Activated B cell treated with CpG ODN at 0.5 μM for 24 hours (primary cell): ENCODE data around the gene MED13L. TPM values are rescaled to one million over a fixed set of nuclear protein-coding genes. Genes with fewer than 3 reads are reported as not detected.

Experiments
- ATAC-seq: fragments of 200-7000 bp; cut with Tn5 transposase; one replicate; pipeline ENCODE4 v1.10.0; 2021; ENCODE audit warnings: low read depth, mild to moderate bottlenecking, moderate library complexity
- CTCF ChIA-PET: fragments of 350-600 bp; sonication (Branson Sonifier 250); formaldehyde crosslinking; loops from one replicate; lab custom pipeline; 2021; ENCODE audit warnings: antibody characterized with exemption; lab: Charles Lee
- POLR2A ChIA-PET: fragments of 350-600 bp; sonication (Branson Sonifier 250); formaldehyde crosslinking; loops from one replicate; lab custom pipeline; 2021; ENCODE audit warnings: antibody characterized with exemption; lab: Charles Lee
- DNase-seq: peaks from one replicate; pipeline ENCODE4 v3.0.0; 2022
- H3K27ac Mint-ChIP-seq: one replicate; pipeline ENCODE4 v1.8.0; 2020; ENCODE audit warnings: mixed read lengths
- H3K27me3 Mint-ChIP-seq: one replicate; pipeline ENCODE4 v1.8.0; 2021; ENCODE audit warnings: mixed read lengths
- H3K36me3 Mint-ChIP-seq: one replicate; pipeline ENCODE4 v1.8.0; 2021; ENCODE audit warnings: low read depth, mixed read lengths
- H3K4me1 Mint-ChIP-seq: one replicate; pipeline ENCODE4 v1.8.0; 2021; ENCODE audit warnings: mixed read lengths
- H3K4me3 Mint-ChIP-seq: one replicate; pipeline ENCODE4 v1.8.0; 2020; ENCODE audit warnings: mild to moderate bottlenecking, mixed read lengths
- H3K9me3 Mint-ChIP-seq: one replicate; pipeline ENCODE4 v1.8.0; 2020; ENCODE audit warnings: mixed read lengths
- intact Hi-C: fragments of 100-400 bp; cut with micrococcal nuclease; formaldehyde crosslinking; loops from one replicate; pipeline ENCODE4 v1.15.1; 2024
- total RNA-seq: library from RNA; stranded (reverse); gene quantifications from 2 replicates; pipeline ENCODE4 v1.2.3, GENCODE V29; 2022
- TF ChIP-seq, protein P1 (sequence below): fragments of 200-600 bp; IDR thresholded peaks from one replicate; pipeline ENCODE4 v1.8.0; 2022; ENCODE audit warnings: antibody characterized with exemption, mild to moderate bottlenecking

Gene MED13L
- total RNA-seq, 1 donor from 2014 or later = 183 TPM

DNA sequence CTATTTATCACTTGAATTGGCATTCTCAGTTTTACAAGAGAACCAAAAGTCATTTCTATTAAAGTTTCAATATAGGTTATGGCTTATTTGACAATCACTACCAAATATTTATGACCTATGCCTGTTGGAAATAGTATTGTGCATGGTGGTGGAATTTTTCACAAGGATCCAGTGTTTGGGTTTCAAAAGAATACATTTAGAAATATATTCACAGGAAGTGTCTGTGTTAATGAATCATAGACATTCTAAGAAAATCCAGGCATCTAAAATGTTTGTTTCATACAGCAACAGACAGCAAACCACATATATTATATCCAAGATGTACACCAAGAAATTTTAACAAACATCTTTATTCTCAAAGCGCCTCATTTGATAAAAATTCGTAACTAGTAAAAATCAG is 92.7 kb downstream of the MED13L start:
- no peak overlapping the region for H3K27ac Mint-ChIP-seq
- H3K4me1 Mint-ChIP-seq = peaks cover 84% of the 10 kb centered on the region
- DNase-seq (no peak), ATAC-seq (no peak)
- peaks cover 1% of the 10 kb centered on the region for H3K36me3 Mint-ChIP-seq
- POLR2A ChIA-PET = no interaction called here
- TF ChIP-seq, protein P1, sequence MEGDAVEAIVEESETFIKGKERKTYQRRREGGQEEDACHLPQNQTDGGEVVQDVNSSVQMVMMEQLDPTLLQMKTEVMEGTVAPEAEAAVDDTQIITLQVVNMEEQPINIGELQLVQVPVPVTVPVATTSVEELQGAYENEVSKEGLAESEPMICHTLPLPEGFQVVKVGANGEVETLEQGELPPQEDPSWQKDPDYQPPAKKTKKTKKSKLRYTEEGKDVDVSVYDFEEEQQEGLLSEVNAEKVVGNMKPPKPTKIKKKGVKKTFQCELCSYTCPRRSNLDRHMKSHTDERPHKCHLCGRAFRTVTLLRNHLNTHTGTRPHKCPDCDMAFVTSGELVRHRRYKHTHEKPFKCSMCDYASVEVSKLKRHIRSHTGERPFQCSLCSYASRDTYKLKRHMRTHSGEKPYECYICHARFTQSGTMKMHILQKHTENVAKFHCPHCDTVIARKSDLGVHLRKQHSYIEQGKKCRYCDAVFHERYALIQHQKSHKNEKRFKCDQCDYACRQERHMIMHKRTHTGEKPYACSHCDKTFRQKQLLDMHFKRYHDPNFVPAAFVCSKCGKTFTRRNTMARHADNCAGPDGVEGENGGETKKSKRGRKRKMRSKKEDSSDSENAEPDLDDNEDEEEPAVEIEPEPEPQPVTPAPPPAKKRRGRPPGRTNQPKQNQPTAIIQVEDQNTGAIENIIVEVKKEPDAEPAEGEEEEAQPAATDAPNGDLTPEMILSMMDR = no peak
- no peaks in the 10 kb centered on the region for H3K9me3 Mint-ChIP-seq
- intact Hi-C loops = no loop called here
- CTCF ChIA-PET = no interaction called here
- H3K27me3 Mint-ChIP-seq = no peaks in the 10 kb centered on the region
- H3K4me3 Mint-ChIP-seq = no peak overlapping the region

DNA sequence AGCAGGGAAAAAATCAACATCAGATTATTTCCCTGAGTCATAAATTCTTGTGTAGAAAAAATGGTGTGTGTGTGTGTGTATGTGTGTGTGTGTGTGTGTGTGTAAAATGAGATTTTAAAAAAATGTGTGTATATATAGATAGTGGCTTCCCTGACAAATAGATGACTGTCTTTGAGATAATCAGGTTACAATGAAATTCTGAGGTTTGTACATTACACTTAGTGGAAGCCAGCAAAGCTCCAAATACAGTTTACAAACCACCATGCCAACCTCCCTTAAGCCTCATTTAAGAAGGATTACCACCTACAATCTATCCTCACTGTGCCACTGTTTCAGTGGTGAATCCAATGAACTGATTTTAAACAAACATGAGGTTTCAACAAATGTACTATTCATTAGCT is 93.8 kb downstream of the MED13L start:
- Mint-ChIP-seq H3K4me1 (peaks cover 76% of the 10 kb centered on the region), H3K27me3 (no peaks in the 10 kb centered on the region), H3K4me3 (no peak overlapping the region), H3K27ac (no peak overlapping the region), H3K9me3 (no peaks in the 10 kb centered on the region), H3K36me3 (no peaks in the 10 kb centered on the region)
- intact Hi-C loops = no loop called here
- TF ChIP-seq, protein P1 = no peak
- no peak for DNase-seq
- POLR2A ChIA-PET = no interaction called here
- no peak for ATAC-seq
- CTCF ChIA-PET = no interaction called here

DNA sequence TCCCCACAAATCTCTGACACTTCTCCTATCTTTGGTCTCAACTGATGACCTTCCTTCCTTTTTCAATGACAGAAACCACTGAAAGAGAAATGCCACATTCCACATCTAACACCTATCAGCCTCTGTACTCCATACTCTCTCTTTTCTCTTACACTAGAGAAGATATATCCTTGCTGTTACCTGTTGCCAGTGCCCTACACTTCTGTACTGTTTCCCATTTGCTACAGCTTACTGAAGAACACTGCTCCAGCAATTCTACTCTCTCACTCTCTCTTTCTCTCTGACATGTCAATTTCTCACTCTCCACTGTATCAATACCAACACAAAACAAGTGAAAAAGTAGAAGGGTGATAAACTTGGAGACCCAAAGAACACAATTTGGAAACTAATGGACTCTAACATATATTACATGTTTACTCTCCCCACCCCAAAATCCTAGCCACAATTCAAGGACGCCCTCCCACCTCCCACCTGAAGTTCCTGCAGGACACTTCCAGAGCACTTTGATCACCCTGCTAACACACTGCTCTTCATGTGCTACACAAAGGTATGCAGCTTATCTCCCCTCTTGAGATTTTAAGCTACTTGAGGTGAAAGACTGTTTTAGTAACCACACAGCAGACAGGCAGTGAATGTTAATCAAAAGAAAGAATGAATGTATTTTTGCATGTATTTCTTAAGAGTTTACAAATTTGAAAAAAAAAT is 95.0 kb downstream of the MED13L start:
- DNase-seq (no peak), ATAC-seq (no peak)
- no peaks in the 10 kb centered on the region for H3K36me3 Mint-ChIP-seq
- peak overlapping the region; percentile 5 for H3K27ac Mint-ChIP-seq
- H3K9me3 Mint-ChIP-seq = no peaks in the 10 kb centered on the region
- H3K27me3 Mint-ChIP-seq = no peaks in the 10 kb centered on the region
- POLR2A ChIA-PET = interaction anchor here (0.6 kb wide), 1 partner anchor 82 kb away, joined by 4 read pairs; no protein-coding TSS in a partner anchor
- intact Hi-C loops = no loop called here
- CTCF ChIA-PET = interaction anchor here (1.3 kb wide), 1 partner anchor 526 kb away, joined by 3 read pairs; no protein-coding TSS in a partner anchor
- TF ChIP-seq, protein P1 = no peak
- H3K4me3 Mint-ChIP-seq = no peak overlapping the region
- peaks cover 73% of the 10 kb centered on the region for H3K4me1 Mint-ChIP-seq

DNA sequence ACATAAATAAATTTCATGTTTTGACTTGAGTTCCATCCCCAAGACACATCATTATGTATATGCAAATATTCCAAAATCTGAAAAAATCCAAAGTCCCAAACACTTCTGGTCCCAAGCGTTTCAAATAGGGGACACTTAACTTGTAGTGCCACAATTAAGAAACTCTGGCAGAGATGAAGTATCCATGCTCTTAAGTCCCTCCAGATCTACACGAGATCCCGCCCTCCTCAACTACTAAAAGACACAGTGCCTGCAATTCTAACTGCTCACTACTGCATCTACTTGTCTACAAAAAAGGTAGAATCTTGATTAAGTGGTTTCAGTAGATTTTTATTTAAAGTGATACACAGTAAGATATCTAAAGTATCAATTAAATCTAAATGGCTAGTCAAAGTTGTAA is 97.0 kb downstream of the MED13L start:
- intact Hi-C loops = no loop called here
- Mint-ChIP-seq H3K4me3 (no peak overlapping the region), H3K9me3 (no peaks in the 10 kb centered on the region), H3K4me1 (peaks cover 73% of the 10 kb centered on the region), H3K36me3 (no peaks in the 10 kb centered on the region), H3K27me3 (no peaks in the 10 kb centered on the region), H3K27ac (no peak overlapping the region)
- POLR2A ChIA-PET = no interaction called here
- TF ChIP-seq, protein P1 = no peak
- DNase-seq (no peak), ATAC-seq (no peak)
- CTCF ChIA-PET = no interaction called here

DNA sequence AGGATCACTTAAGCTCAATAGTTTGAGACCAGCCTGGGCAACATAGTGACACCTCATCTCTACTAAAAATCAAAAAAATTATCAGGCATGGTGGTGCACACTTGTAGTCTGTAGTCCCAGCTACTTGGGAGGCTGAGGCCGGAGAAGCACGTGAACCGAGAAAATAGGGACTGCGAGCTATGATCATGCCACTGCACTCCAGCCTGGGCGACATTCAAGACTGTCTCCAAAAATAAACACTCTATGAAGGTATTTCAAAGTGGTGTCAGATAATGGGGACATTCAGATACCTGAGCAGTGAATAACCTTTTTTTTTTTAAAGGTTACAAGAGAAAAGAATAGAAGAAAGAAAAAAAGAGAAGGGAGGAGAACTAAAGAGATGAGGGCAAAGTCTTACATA is 98.1 kb downstream of the MED13L start:
- DNase-seq (no peak), ATAC-seq (no peak)
- no peaks in the 10 kb centered on the region for H3K27me3 Mint-ChIP-seq
- ChIA-PET POLR2A (no interaction called here), CTCF (no interaction called here)
- no peaks in the 10 kb centered on the region for H3K9me3 Mint-ChIP-seq
- H3K4me1 Mint-ChIP-seq = peaks cover 75% of the 10 kb centered on the region
- TF ChIP-seq, protein P1 = no peak
- no peaks in the 10 kb centered on the region for H3K36me3 Mint-ChIP-seq
- H3K27ac Mint-ChIP-seq = no peak overlapping the region
- intact Hi-C loops = no loop called here
- no peak overlapping the region for H3K4me3 Mint-ChIP-seq
